HepG2 (cell line): ENCODE data around the gene LRRC3C. TPM values are rescaled to one million over a fixed set of nuclear protein-coding genes. Genes with fewer than 3 reads are reported as not detected.

Experiments used
- ADNP ChIP-seq: sonication (generic); formaldehyde crosslinking; IDR thresholded peaks from 2 replicates; pipeline ENCODE4 v1.4.0; 2020; ENCODE audit warnings: missing genetic modification reagents
- ATRX ChIP-seq: sonication (generic); formaldehyde crosslinking; IDR thresholded peaks from 2 replicates; pipeline ENCODE4 v1.4.0; 2020; ENCODE audit warnings: missing genetic modification reagents, borderline replicate concordance
- BRD4 ChIP-seq: sonication (generic); formaldehyde crosslinking; IDR thresholded peaks from 2 replicates; pipeline ENCODE4 v1.4.0; 2020; ENCODE audit warnings: missing genetic modification reagents
- HOXA9 ChIP-seq: sonication (generic); formaldehyde crosslinking; IDR thresholded peaks from 2 replicates; pipeline ENCODE4 v1.8.1; 2022; ENCODE audit warnings: missing genetic modification reagents, mild to moderate bottlenecking, moderate library complexity, borderline replicate concordance
- HOXD1 ChIP-seq: sonication (generic); formaldehyde crosslinking; IDR thresholded peaks from 2 replicates; pipeline ENCODE4 v1.5.0; 2020; ENCODE audit warnings: missing genetic modification reagents
- KMT2B ChIP-seq: IDR thresholded peaks from 2 replicates; pipeline ENCODE4 v1.6.1; 2016; ENCODE audit warnings: missing genetic modification reagents, missing compliant biosample characterization
- NFE2 ChIP-seq: sonication (generic); formaldehyde crosslinking; IDR thresholded peaks from 2 replicates; pipeline ENCODE4 v1.4.0; 2020; ENCODE audit warnings: missing genetic modification reagents
- POLR2AphosphoS2 ChIP-seq: IDR thresholded peaks from 2 replicates; pipeline ENCODE4 v1.6.1; 2011; ENCODE audit warnings: low read depth, low read length, improper control_type of control experiment
- RFX3 ChIP-seq: IDR thresholded peaks from 2 replicates; pipeline ENCODE4 v1.6.1; 2016; ENCODE audit warnings: missing biosample characterization, missing genetic modification reagents
- SSRP1 ChIP-seq: IDR thresholded peaks from 2 replicates; pipeline ENCODE4 v1.6.1; 2016; ENCODE audit warnings: control low read depth
- TCF7 ChIP-seq: sonication (generic); IDR thresholded peaks from 2 replicates; pipeline ENCODE4 v1.6.1; 2016; ENCODE audit warnings: antibody characterized with exemption, low read depth
- WIZ ChIP-seq: sonication (generic); formaldehyde crosslinking; IDR thresholded peaks from 2 replicates; pipeline ENCODE4 v1.5.1; 2020; ENCODE audit warnings: mild to moderate bottlenecking, missing genetic modification reagents
- ZNF350 ChIP-seq: sonication (generic); formaldehyde crosslinking; IDR thresholded peaks from 2 replicates; pipeline ENCODE4 v1.4.0; 2020; ENCODE audit warnings: mild to moderate bottlenecking, low read depth, missing genetic modification reagents, borderline replicate concordance
- ZNF572 ChIP-seq: sonication (generic); formaldehyde crosslinking; IDR thresholded peaks from 2 replicates; pipeline ENCODE4 v1.5.1; 2020; ENCODE audit warnings: mild to moderate bottlenecking, missing genetic modification reagents
- polyA plus RNA-seq, 8 experiments: library from polyadenylated mRNA; depleted of rRNA in 3 of 8; stranded (reverse) in 7 of 8; unstranded in 1 of 8; fragments of >200 nt; fragmentation: Illumina TruSeq in 4 of 8; extraction: Trizol in 4 of 8; gene quantifications; 2 replicates each; pipeline versions ENCODE4 v1.2.1 to v1.2.3, GENCODE V29; 2011 to 2016; ENCODE audit warnings: low read depth in 4 of 8, missing spikeins in 1 of 8, mixed read lengths in 1 of 8; ENCODE audit not compliant: insufficient read depth in 1 of 8
- total RNA-seq, 5 experiments: library from RNA; depleted of rRNA; stranded (reverse); fragments of >200 nt; fragmentation: Illumina TruSeq; extraction: Trizol; gene quantifications; 2 replicates each; pipeline ENCODE4 v1.2.3, GENCODE V29; 2016; ENCODE audit warnings: low read depth in 1 of 5
- TF ChIP-seq, protein P1 (sequence below): sonication (generic); formaldehyde crosslinking; IDR thresholded peaks from 2 replicates; pipeline ENCODE4 v1.9.0; 2022; ENCODE audit warnings: missing genetic modification reagents, mild to moderate bottlenecking, borderline replicate concordance
- TF ChIP-seq, protein P2 (sequence below): sonication (generic); formaldehyde crosslinking; IDR thresholded peaks from 2 replicates; pipeline ENCODE4 v1.4.0; 2020; ENCODE audit warnings: missing genetic modification reagents, mild to moderate bottlenecking, borderline replicate concordance
- TF ChIP-seq, protein P3 (sequence below): sonication (generic); formaldehyde crosslinking; IDR thresholded peaks from 2 replicates; pipeline ENCODE4 v1.4.0; 2020; ENCODE audit warnings: missing genetic modification reagents
- TF ChIP-seq, protein P4 (sequence below): sonication (generic); formaldehyde crosslinking; IDR thresholded peaks from 2 replicates; pipeline ENCODE4 v1.8.0; 2022; ENCODE audit warnings: low read depth, missing genetic modification reagents
- TF ChIP-seq, protein P5 (sequence below): sonication (generic); formaldehyde crosslinking; IDR thresholded peaks from 2 replicates; pipeline ENCODE4 v1.4.0; 2020; ENCODE audit warnings: missing genetic modification reagents, mild to moderate bottlenecking, borderline replicate concordance

LRRC3C gene
- total and polyA plus RNA-seq, 2 of the 13 experiments (the other 11 are each of a cell fraction or from before 2014, with no cell fraction given) = 0.17 TPM; not detected in 1

DNA sequence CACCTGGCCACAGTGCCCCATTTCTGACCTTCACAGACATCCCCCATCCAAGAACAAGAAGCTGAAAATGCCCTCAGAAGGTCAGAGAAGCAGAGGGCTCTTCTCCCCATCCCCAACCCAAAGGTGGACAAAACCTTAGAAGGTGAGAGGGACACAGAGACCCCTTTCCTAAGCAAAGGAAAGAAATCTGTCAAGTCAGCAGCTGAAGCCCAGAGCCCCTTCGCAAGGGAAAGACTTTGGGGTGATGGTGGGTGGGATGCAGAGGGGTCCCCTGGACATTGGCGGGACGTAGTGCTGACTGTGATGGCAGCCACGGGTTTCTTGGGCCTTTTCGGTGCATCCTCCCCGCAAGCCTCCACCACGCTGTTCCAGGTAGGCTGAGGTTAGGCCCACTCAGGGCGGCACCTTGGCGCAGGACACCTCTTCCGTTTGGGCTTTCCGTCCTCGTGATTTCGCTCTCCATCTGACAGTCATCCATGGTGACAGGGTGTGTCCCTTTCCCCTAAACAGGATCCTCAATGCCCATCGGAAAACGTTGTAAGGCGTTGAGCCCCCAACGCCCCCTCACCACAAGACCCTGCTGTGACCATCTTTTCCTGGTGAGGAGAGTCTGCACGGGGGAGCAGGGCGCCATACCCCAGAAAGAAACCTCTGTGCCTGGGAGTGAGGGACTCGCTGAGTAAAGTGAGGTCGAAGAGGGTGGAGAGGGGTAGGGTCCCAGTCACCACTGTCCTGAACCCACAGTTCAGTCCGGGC, 24.6 kb downstream of the LRRC3C start (continued):
- TF ChIP-seq, protein P1, sequence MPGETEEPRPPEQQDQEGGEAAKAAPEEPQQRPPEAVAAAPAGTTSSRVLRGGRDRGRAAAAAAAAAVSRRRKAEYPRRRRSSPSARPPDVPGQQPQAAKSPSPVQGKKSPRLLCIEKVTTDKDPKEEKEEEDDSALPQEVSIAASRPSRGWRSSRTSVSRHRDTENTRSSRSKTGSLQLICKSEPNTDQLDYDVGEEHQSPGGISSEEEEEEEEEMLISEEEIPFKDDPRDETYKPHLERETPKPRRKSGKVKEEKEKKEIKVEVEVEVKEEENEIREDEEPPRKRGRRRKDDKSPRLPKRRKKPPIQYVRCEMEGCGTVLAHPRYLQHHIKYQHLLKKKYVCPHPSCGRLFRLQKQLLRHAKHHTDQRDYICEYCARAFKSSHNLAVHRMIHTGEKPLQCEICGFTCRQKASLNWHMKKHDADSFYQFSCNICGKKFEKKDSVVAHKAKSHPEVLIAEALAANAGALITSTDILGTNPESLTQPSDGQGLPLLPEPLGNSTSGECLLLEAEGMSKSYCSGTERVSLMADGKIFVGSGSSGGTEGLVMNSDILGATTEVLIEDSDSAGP (CRISPR knock-in tag) = 0 out of 2 replicates have a peak, but pooled peaks have one; percentile 56
- TF ChIP-seq, protein P2, sequence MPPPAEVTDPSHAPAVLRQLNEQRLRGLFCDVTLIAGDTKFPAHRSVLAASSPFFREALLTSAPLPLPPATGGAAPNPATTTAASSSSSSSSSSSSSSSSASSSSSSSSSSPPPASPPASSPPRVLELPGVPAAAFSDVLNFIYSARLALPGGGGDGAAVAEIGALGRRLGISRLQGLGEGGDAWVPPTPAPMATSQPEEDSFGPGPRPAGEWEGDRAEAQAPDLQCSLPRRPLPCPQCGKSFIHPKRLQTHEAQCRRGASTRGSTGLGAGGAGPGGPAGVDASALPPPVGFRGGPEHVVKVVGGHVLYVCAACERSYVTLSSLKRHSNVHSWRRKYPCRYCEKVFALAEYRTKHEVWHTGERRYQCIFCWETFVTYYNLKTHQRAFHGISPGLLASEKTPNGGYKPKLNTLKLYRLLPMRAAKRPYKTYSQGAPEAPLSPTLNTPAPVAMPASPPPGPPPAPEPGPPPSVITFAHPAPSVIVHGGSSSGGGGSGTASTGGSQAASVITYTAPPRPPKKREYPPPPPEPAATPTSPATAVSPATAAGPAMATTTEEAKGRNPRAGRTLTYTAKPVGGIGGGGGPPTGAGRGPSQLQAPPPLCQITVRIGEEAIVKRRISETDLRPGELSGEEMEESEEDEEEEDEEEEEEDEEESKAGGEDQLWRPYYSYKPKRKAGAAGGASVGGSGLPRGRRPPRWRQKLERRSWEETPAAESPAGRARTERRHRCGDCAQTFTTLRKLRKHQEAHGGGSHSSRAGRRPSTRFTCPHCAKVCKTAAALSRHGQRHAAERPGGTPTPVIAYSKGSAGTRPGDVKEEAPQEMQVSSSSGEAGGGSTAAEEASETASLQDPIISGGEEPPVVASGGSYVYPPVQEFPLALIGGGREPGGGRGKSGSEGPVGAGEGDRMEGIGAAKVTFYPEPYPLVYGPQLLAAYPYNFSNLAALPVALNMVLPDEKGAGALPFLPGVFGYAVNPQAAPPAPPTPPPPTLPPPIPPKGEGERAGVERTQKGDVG = peak; percentile 65; the same call in 1 of the 2 replicates
- TF ChIP-seq ATRX (no peak), NFE2 (CRISPR knock-in tag) (no peak), SSRP1 (CRISPR knock-in tag) (0 out of 2 replicates have a peak, but pooled peaks have one; percentile 30), HOXA9 (CRISPR knock-in tag) (no peak), HOXD1 (CRISPR knock-in tag) (peak; percentile 60; the same call in 1 of the 2 replicates), KMT2B (CRISPR knock-in tag) (no peak), TCF7 (no peak), ZNF350 (CRISPR knock-in tag) (peak; percentile 45; the same call in 1 of the 2 replicates), ADNP (CRISPR knock-in tag) (no peak), POLR2AphosphoS2 (no peak), RFX3 (CRISPR knock-in tag) (no peak), BRD4 (CRISPR knock-in tag) (0 out of 2 replicates have a peak, but pooled peaks have one; percentile 27), WIZ (CRISPR knock-in tag) (no peak; the same call in 1 of the 2 replicates), ZNF572 (CRISPR knock-in tag) (no peak)
- TF ChIP-seq, protein P3, sequence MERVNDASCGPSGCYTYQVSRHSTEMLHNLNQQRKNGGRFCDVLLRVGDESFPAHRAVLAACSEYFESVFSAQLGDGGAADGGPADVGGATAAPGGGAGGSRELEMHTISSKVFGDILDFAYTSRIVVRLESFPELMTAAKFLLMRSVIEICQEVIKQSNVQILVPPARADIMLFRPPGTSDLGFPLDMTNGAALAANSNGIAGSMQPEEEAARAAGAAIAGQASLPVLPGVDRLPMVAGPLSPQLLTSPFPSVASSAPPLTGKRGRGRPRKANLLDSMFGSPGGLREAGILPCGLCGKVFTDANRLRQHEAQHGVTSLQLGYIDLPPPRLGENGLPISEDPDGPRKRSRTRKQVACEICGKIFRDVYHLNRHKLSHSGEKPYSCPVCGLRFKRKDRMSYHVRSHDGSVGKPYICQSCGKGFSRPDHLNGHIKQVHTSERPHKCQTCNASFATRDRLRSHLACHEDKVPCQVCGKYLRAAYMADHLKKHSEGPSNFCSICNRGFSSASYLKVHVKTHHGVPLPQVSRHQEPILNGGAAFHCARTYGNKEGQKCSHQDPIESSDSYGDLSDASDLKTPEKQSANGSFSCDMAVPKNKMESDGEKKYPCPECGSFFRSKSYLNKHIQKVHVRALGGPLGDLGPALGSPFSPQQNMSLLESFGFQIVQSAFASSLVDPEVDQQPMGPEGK (CRISPR knock-in tag) = no peak
- TF ChIP-seq, protein P4, sequence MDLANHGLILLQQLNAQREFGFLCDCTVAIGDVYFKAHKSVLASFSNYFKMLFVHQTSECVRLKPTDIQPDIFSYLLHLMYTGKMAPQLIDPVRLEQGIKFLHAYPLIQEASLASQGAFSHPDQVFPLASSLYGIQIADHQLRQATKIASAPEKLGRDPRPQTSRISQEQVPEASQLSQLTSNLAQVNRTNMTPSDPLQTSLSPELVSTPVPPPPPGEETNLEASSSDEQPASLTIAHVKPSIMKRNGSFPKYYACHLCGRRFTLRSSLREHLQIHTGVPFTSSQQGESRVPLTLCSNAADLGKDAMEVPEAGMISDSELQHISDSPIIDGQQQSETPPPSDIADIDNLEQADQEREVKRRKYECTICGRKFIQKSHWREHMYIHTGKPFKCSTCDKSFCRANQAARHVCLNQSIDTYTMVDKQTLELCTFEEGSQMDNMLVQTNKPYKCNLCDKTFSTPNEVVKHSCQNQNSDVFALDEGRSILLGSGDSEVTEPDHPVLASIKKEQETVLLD = no peak
- TF ChIP-seq, protein P5, sequence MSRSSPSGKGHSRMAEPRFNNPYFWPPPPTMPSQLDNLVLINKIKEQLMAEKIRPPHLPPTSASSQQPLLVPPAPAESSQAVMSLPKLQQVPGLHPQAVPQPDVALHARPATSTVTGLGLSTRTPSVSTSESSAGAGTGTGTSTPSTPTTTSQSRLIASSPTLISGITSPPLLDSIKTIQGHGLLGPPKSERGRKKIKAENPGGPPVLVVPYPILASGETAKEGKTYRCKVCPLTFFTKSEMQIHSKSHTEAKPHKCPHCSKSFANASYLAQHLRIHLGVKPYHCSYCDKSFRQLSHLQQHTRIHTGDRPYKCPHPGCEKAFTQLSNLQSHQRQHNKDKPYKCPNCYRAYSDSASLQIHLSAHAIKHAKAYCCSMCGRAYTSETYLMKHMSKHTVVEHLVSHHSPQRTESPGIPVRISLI = no peak
